Tibial artery (tissue), 4 donors: ENCODE measurements around the gene DLG2.

ENCODE experiments used
- DNase-seq, 2 donors: peaks; one replicate each; pipeline ENCODE4 v3.0.0-alpha.2; 2019
- H3K27ac ChIP-seq, 2 donors: fragments of 200-600 bp; sonication (generic) in 1 of 2; 1 replicate in 1 of 2; 2 replicates in 1 of 2; pipeline ENCODE4 v1.5.1; 2018 to 2019; ENCODE audit warnings: mild to moderate bottlenecking in 1 of 2
- H3K27me3 ChIP-seq, 2 donors: fragments of 200-600 bp; sonication (generic) in 1 of 2; one replicate each; pipeline versions ENCODE4 v1.5.1 to v1.6.0; 2016 to 2019
- H3K36me3 ChIP-seq, 3 donors: fragments of 200-600 bp; sonication (generic) in 2 of 3; one replicate each; pipeline ENCODE4 v1.5.1; 2016 to 2019; ENCODE audit warnings: mild to moderate bottlenecking in 2 of 3
- H3K4me1 ChIP-seq, 4 donors: fragments of 200-600 bp; sonication (generic) in 2 of 4; 1 replicate in 3 of 4; 2 replicates in 1 of 4; pipeline ENCODE4 v1.5.1; 2016 to 2019
- H3K4me3 ChIP-seq, 2 donors: fragments of 200-600 bp; sonication (generic) in 1 of 2; 1 replicate in 1 of 2; 2 replicates in 1 of 2; pipeline ENCODE4 v1.5.1; 2018 to 2019; ENCODE audit warnings: mild to moderate bottlenecking in 2 of 2
- H3K9me3 ChIP-seq, 3 donors: fragments of 200-600 bp; sonication (generic) in 1 of 3; one replicate each; pipeline ENCODE4 v1.5.1; 2016 to 2019
- intact Hi-C: fragments of 100-400 bp; cut with DNase I; formaldehyde crosslinking; loops from one replicate; pipeline ENCODE4 v1.15.0; 2023; ENCODE audit warnings: low total_unique reads
- TF ChIP-seq, protein P1 (sequence below), 2 experiments: fragments of 200-600 bp in 1 of 2; fragments of 450-650 bp in 1 of 2; IDR thresholded peaks; one replicate each; pipeline ENCODE4 v1.5.1; 2017 to 2019; ENCODE audit warnings: antibody characterized with exemption in 2 of 2, mild to moderate bottlenecking in 1 of 2, moderate library complexity in 1 of 2

DLG2 gene

DNA sequence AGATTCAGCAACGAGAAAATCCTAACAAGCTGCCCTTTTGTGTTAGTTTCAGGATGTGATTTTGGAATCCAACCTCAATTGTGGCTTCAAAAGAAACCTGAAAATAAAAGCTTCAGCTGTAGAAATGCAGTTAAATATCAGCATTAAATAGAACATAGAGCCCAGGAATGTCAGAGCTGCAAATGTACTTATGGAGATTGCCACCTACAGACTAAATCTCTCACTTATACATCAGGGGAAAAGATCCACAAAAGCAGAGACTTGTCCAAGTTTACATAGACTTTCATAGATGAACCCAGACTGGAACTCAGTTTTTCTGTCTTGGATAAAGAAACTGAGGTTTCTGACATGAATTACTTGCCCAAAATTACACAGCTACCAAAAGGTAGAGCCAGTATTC is 446.6 kb downstream of the DLG2 start:
- H3K9me3 ChIP-seq = peaks cover 0 to 5% (median 0%) of the 10 kb centered on the region in 3 donors
- no peak overlapping the region for H3K27ac ChIP-seq
- no peaks in the 10 kb centered on the region for H3K27me3 ChIP-seq
- peaks cover 0 to 5% (median 0%) of the 10 kb centered on the region in 4 donors for H3K4me1 ChIP-seq
- TF ChIP-seq, protein P1, sequence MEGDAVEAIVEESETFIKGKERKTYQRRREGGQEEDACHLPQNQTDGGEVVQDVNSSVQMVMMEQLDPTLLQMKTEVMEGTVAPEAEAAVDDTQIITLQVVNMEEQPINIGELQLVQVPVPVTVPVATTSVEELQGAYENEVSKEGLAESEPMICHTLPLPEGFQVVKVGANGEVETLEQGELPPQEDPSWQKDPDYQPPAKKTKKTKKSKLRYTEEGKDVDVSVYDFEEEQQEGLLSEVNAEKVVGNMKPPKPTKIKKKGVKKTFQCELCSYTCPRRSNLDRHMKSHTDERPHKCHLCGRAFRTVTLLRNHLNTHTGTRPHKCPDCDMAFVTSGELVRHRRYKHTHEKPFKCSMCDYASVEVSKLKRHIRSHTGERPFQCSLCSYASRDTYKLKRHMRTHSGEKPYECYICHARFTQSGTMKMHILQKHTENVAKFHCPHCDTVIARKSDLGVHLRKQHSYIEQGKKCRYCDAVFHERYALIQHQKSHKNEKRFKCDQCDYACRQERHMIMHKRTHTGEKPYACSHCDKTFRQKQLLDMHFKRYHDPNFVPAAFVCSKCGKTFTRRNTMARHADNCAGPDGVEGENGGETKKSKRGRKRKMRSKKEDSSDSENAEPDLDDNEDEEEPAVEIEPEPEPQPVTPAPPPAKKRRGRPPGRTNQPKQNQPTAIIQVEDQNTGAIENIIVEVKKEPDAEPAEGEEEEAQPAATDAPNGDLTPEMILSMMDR (IDR thresholded peaks at IDR 0.05) = no peak
- no peaks in the 10 kb centered on the region for H3K36me3 ChIP-seq
- intact Hi-C loops = no loop called here
- H3K4me3 ChIP-seq = no peak overlapping the region
- DNase-seq = no peak

DNA sequence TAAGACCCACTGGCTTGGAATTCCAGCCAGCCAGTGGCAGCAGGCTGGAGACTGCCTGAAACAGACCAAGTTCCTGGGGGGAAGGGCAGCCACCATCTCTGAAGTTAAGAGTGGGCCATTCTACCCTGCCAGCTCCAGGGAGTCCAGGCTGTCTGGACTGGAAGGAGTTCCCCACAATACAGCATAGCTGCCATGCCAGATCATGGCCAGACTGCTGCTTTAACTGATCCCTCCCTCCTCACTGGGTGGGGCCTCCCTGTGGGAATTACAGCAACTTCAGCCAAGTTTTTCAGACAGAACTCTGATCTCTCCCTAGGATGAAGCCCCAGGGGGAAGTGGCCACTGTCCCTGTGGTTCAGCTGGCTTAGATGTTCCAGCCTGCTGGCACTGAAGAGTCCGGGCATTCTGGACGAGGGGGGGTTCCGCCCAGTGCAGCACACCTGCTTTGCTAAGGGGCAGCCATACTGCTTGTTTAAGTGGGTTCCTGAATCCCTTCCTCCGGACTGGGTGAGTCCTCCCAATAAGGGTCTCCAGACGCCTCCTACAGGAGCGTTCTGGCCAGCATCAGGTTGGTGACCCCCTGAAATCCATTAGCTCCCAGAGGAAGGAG is 455.4 kb downstream of the DLG2 start:
- intact Hi-C loops = no loop called here
- H3K9me3 ChIP-seq = peaks cover 0 to 24% (median 5%) of the 10 kb centered on the region in 3 donors
- H3K36me3 ChIP-seq = no peaks in the 10 kb centered on the region
- H3K4me1 ChIP-seq = no peaks in the 10 kb centered on the region
- no peaks in the 10 kb centered on the region for H3K27me3 ChIP-seq
- no peak overlapping the region for H3K4me3 ChIP-seq
- TF ChIP-seq, protein P1 (IDR thresholded peaks at IDR 0.05) = no peak
- DNase-seq = no peak
- no peak overlapping the region for H3K27ac ChIP-seq

DNA sequence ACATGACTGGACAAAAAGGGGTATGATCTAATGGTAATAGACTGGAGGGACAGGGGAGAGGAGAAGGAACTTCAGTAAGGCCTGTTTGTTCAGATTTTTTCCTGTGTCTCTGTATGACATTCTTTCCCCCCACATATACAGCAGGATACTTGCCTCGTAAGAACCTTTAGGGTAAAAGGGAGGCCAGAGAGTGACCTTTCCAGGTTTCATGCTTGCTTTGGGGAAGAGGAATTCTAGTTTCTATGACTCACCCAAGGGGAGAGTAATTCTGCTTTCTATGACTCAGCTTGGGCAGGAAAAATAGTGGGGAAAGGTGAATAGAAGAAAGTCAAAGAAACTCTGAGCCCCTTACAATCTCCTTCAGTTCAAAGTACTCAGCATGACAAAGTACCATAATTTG is 457.0 kb downstream of the DLG2 start:
- Histone ChIP-seq H3K27me3 (no peaks in the 10 kb centered on the region), H3K9me3 (peaks cover 0 to 18% (median 5%) of the 10 kb centered on the region in 3 donors), H3K4me1 (no peaks in the 10 kb centered on the region), H3K36me3 (no peaks in the 10 kb centered on the region), H3K4me3 (no peak overlapping the region), H3K27ac (no peak overlapping the region)
- TF ChIP-seq, protein P1 (IDR thresholded peaks at IDR 0.05) = no peak
- intact Hi-C loops = no loop called here
- no peak for DNase-seq

DNA sequence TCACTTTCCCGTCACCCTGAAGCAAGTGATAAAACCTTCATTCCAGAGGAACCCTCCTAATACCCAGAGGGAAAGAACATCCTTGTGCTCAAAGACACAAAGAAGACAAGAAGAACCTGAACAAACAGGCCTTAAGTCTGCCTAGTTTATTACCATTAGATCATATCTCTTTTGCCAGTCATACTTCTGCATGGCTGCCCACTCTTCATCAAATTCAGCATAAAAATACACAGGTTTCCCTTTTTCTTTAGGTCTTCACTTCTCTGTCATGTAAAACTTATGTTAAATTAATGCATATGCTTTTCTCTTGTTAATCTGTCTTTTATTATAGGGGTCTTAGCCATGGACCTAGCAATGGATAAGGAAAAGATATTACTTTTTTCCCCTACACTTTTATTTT is 459.7 kb downstream of the DLG2 start:
- H3K27me3 ChIP-seq = no peaks in the 10 kb centered on the region
- H3K9me3 ChIP-seq = peaks cover 0 to 4% (median 0%) of the 10 kb centered on the region in 3 donors
- no peak overlapping the region for H3K27ac ChIP-seq
- TF ChIP-seq, protein P1 (IDR thresholded peaks at IDR 0.05) = no peak
- no peaks in the 10 kb centered on the region for H3K4me1 ChIP-seq
- intact Hi-C loops = no loop called here
- H3K4me3 ChIP-seq = no peak overlapping the region
- H3K36me3 ChIP-seq = no peaks in the 10 kb centered on the region
- DNase-seq = no peak

DNA sequence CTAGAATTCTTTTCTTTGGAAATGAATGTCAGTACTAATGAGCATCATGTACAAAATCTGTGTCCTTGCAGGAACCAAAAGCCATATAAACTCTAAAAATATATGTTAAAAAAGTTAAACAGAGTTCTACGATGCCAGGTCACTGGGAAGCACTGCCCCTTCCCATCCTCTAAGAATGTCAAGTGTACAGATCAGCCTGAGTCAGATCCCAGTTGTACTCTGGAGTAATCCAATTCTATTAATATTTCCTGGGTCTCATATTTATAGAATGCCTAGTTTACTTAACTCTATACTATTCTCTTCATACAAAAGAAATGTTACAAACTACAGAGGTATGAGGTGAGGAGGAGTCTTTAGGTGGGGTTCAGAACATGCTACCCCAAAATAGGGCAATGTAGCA is 460.1 kb downstream of the DLG2 start:
- no peak for DNase-seq
- TF ChIP-seq, protein P1 (IDR thresholded peaks at IDR 0.05) = no peak
- intact Hi-C loops = no loop called here
- Histone ChIP-seq H3K9me3 (peaks cover 0 to under 1% (median 0%) of the 10 kb centered on the region in 3 donors), H3K27ac (no peak overlapping the region), H3K4me3 (no peak overlapping the region), H3K27me3 (no peaks in the 10 kb centered on the region), H3K36me3 (no peaks in the 10 kb centered on the region), H3K4me1 (no peaks in the 10 kb centered on the region)

DNA sequence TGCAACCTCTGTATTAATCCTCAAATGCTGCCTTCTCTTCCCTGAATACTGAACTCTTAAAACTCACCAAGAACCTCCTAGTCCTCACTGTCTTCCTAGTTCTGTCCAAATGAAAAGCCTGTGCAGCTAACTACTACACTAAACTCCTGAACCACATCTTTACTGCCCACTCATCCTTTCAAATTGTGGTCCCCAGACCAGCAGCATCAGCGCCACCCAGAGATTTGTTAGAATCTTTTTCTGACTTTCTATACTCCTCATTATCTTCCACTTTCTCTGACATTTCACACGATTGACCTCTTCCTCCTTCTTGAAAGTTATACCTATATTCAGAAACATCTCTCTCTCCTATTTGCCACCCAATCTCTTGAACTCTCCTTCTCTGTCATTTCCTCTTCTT is 461.3 kb downstream of the DLG2 start:
- Histone ChIP-seq H3K27me3 (no peaks in the 10 kb centered on the region), H3K9me3 (no peaks in the 10 kb centered on the region), H3K4me1 (no peaks in the 10 kb centered on the region), H3K36me3 (no peaks in the 10 kb centered on the region), H3K27ac (no peak overlapping the region), H3K4me3 (no peak overlapping the region)
- no peak for DNase-seq
- TF ChIP-seq, protein P1 (IDR thresholded peaks at IDR 0.05) = no peak
- intact Hi-C loops = no loop called here
